ENCODE measurements around the gene WDR27.

Gene WDR27

GRCh38 chr6:169425628-169426370, 276.0 kb downstream of the WDR27 start:
- no peak for DNase-seq

GRCh38 chr6:169424821-169425240, 277.0 kb downstream of the WDR27 start:
- no peak for DNase-seq

GRCh38 chr6:169424149-169424804, 277.6 kb downstream of the WDR27 start:
- DNase-seq = no peak

DNA sequence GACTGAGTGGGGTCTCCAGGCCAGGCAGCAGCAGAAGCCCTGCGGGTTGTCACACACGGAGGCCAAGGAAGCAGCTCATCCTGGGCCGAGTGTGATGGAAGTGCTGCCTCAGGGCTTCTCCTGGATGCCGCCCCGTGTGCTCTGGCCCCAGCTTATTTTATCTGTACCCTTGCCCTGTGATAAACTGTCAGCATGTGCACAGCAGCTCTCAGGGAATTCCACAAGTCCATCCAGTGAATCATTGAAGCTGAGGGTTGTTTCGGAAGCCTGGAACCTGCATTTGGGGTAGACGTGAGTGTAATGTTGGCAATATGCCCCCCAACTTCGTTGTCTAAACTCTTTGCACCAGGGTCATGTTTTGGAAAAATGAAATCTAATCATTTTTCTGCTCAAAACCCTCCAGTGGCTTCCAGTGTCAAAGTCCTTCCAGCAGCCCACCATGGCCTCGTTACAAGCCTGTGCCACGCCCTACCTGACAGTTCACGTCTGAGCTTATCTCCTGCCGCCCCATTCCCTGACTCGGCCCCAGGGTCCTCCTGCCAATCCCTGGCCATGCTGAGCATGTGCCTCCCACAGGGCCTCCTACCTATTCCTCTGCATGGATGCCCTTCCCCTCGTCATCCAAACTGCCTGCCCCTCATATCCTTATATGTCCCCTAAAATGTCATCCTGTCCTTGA, 280.1 kb downstream of the WDR27 start:
- no peak for DNase-seq

- no peak for DNase-seq
Measured at GRCh38 chr6:169420912-169421543, 280.8 kb downstream of the WDR27 start.

DNA sequence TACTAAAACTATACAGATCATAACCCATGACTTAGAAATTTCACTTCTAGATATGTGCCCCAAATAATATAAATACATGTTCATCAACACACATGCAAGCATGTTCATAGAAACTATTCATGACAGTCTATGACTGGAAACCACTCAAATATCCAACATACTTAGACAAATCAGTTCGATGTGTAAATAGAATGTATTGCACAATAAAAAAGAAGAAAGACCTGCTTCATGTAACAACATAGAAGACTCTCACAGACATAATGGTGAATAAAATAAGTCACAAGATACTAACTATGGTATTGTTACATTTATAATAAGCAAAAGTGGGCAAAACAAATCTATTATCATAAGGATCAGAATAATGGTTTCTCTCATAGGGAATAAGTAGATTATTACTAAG, 284.7 kb downstream of the WDR27 start:
- no peak for DNase-seq

GRCh38 chr6:169416249-169416648, 285.6 kb downstream of the WDR27 start:
- DNase-seq = no peak

- no peak for DNase-seq
Measured at GRCh38 chr6:169415179-169415578, 286.6 kb downstream of the WDR27 start.

- DNase-seq = no peak
Measured at GRCh38 chr6:169411722-169412121, 290.1 kb downstream of the WDR27 start.

DNA sequence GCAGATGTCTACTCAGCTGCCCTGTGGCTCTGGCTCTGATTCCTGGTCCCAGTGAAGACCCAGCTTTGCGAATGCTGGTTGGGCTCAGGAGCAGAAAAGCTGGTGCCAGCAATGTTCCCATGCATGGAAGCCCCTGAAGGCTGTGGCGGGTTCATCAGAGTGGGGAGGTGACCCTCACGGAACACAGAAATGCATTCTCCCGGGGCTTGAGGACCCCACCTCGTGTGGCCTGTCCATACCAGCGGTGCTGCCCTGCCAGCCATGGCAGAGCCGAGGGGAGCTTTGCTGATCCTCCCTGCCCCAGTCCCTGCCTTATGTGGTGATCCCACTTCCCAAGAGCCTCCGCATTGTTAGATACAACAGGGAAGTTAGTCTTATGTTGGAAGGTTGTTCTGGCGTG, 290.5 kb downstream of the WDR27 start:
- DNase-seq = no peak

DNA sequence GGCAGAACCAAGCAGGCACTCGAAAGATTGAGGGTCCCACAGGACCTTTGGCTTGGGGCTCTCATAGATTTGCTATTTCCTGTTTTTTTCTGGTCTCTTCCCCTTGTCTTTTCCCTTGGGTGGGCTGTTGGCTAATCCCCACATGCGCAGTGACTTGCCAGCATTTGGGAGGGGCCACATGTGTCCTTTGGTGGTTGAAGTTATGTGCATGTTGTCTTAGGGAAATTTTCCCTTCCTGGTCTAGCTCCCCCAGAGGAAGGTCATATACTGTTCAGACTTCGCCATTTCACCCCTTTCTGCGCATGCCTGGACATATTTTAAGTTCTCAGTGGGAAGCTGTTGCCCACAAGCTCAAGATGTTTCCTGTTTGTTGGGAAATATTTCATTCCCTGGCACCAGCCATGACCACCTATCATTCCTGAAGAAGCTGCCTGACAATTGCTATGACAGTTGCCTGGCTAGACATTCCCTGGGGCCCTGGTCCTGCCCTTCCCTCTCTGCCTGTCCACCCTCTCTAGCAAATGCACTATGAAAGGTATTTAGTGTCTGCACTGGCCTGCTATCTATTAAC, 292.0 kb downstream of the WDR27 start:
- no peak for DNase-seq

GRCh38 chr6:169407325-169407724, 294.5 kb downstream of the WDR27 start:
- DNase-seq = no peak
